Posterior vena cava (tissue), 2 donors: ENCODE measurements around the gene PDZRN3. TPM values are rescaled to one million over a fixed set of nuclear protein-coding genes. Genes with fewer than 3 reads are reported as not detected.

Source experiments
- DNase-seq: peaks from one replicate; pipeline ENCODE4 v3.0.0-alpha.2; 2020; ENCODE audit warnings: low spot score
- intact Hi-C, 2 donors: fragments of 100-400 bp; cut with DNase I; formaldehyde crosslinking; loops; one replicate each; pipeline versions ENCODE4 v1.14.1 to v1.14.2; 2022 to 2023
- total RNA-seq, 2 donors: library from RNA; stranded (reverse); fragmentation: NEBNext Ultra II Directional; extraction: Animal tissue kit (Norgen Biotek cat#: 25700); gene quantifications; one replicate each; pipeline ENCODE4 v1.2.1, GENCODE V29; 2021
- donor health status: DM: yes; HTN: yes; CAD: no.
- donor health status: DM: yes; HTN: yes; CAD: no.

The PDZRN3 gene
- total RNA-seq, 2 donors from 2014 or later: 59.5 to 71.9 TPM

DNA sequence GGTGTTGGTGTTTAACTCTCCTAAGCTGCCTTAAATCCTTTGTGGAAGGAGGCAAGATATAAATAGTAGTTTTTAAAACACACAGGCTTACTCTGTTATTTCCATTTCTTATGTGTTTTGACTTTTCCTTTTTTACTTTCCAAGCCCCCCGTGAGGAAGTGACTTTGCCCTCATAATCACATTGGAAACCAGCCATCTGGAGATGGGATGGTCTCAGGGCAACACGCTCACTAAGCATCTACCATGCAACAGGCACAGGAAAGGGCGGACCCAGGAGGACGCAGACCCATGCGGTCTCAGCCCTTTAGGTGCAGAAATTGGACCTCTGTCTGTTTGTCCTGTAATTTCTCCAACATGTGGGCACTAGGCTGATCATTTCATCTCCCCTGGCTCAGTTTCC, 115.7 kb downstream of the PDZRN3 start:
- intact Hi-C loops: loop anchor here (5.0 to 10.0 kb wide), 2 partner anchors 326 to 338 kb away; no protein-coding TSS in a partner anchor

DNA sequence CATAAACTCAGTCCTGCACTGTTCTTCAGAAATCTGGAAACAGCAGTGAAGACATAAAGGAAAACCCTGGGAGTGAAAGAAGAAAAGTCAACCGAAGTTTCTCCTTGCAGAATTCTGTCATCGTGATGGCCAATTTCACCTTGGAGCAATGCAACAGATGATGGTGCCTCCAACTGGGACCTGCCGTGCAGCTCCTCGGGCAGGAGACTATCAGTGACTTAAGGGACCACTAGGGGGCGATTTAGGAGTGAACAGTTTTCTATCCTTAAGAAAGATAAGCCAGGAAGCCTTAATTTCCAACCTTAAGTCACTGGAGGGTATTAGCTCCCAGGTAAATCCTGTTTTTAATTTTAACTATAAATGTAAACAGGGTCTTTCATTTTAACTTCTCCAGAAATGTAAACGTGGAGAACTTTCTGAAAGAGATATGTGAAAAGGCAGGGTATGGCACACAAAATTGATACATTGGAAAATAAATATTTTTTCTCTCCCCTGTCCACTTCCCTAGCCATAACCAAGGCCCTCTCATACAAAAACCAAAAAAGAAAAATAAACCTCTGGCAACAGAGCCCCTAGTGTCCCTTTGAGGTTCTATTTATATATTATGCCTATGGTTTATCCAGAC, 116.3 kb downstream of the PDZRN3 start:
- DNase-seq: no peak

More for the DNA sequence above, 115.7 kb downstream of the PDZRN3 start:
- no peak for DNase-seq

DNA sequence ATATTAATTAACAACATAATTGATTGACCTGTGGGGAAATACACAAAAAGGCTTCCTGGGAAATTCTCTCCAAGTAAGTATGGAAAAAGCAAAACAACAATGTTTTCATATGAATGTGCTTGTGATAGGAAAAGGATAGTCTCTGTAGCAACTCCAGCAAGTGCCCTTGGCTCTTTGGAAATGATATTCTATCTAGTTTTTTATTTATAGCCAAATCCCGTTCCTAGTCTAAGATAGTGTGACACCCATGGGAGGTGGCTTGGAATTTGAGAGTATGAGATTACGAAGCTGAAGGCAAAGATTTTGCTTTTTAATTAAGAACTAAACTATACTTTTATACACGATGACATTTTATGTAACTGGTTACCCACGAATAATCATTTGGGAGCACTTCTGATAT, 119.9 kb downstream of the PDZRN3 start:
- intact Hi-C loops: loop anchor here (5.0 to 10.0 kb wide), 3 partner anchors 330 to 403 kb away; no protein-coding TSS in a partner anchor
- no peak for DNase-seq

More for the DNA sequence above, 116.3 kb downstream of the PDZRN3 start:
- intact Hi-C loops: loop anchor here (5.0 to 10.0 kb wide), 2 partner anchors 326 to 339 kb away; no protein-coding TSS in a partner anchor

DNA sequence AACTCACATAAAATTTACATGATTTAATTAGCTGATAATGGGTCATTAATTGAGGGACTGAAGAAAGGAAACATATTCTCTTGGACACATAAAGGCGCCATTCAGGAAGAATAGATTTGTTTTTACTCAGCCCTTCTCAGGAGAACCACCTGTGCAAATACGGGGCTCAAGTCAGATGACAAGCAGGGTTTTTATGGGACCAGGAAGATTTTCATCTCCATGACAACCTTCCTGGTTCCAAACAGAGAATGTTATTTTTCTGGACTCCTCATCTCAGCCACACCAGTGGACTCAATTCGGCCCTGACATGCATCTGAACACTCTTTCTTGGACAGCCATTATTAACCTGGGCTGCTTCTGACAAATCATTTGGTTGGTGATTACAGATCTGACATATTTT, 120.5 kb downstream of the PDZRN3 start:
- no peak for DNase-seq
- intact Hi-C loops: loop anchor here (5.0 to 10.0 kb wide), 2 partner anchors 331 to 402 kb away; no protein-coding TSS in a partner anchor

DNA sequence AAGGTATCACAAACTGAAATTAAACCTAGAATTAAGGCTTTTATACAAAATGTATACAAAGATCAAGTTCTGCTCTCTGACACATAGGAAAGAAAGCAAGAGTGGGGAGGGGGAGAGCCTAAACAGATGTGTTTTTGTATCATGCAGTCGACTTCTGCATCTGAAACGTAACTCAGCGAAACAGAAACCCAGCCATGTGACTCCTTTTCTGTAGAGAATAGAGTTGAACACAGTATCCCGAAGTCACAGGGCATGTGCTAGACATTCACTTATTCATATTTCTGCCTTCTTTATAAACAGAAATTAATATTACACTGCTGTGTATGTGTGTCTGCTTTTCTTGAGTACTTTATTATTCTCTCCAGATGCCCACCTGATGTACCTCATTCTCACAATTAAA, 121.0 kb downstream of the PDZRN3 start:
- intact Hi-C loops: loop anchor here (5.0 to 10.0 kb wide), 2 partner anchors 331 to 401 kb away; no protein-coding TSS in a partner anchor
- DNase-seq: no peak

DNA sequence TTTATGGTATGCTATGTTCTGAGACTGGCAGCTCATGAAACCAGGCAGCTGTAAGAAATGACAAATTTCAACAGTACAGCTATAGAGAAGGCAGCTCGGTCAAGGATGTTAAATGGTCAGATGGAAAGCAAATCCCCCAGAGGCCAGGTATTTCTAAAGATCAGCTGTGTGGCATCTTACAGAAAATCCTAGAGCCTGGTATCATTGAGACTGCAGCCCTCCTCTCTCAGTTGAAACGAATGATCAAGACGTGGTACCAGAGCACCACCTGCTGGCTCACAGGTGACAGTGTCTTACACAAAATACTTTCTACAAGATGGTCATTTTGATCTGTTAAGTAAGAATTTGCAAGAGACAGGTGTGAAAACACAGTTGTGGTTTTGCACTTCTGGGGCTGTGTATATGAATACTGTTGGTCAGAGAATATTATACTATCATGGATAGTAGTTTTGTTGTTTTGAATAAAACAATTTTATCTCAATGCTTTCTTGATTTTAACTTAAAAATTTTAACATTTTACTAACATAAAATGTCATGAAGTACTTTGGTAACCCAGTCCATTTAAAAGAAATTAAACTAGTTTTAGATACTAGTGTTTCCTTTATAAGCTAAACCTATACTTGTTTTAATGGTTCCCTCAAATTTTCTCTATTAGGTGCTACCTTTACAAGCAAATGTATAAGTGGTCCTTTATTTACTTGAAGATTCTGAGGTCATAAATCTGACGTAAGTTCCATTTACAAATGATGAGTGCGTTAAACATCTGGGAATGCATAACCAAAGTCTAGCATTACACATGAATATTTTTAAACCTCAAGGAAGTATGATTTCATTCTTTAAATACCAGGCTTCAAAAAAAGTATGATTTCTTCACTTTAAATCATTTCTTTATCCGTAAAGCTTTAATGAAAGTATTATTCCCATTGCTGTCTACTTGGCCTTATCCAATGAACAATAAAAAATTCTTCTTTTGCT, 121.8 kb downstream of the PDZRN3 start:
- DNase-seq: peak; percentile 88
- intact Hi-C loops: loop anchor here (5.0 to 10.0 kb wide), 2 partner anchors 332 to 401 kb away; no protein-coding TSS in a partner anchor

DNA sequence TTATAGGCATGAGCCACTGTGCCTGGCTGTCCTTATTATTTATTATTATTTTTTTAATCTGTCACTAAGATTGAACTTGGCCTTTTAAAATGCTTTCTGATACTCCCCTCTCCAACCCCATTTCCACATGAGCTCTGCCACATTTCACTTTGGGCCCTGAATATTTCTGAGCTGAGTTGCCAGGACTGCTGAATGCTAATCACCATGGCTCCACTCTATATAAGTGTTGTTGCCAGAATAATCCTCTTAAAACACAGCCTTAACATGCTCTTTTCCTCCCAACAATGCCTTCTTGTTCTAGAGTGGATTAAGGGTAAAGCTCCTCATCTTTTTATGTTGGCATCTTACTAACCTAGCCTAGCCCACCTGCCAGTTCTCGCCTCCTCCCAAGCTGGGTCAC, 124.4 kb downstream of the PDZRN3 start:
- DNase-seq: no peak
- intact Hi-C loops: loop anchor here (5.0 to 10.0 kb wide), 2 partner anchors 334 to 398 kb away; no protein-coding TSS in a partner anchor

DNA sequence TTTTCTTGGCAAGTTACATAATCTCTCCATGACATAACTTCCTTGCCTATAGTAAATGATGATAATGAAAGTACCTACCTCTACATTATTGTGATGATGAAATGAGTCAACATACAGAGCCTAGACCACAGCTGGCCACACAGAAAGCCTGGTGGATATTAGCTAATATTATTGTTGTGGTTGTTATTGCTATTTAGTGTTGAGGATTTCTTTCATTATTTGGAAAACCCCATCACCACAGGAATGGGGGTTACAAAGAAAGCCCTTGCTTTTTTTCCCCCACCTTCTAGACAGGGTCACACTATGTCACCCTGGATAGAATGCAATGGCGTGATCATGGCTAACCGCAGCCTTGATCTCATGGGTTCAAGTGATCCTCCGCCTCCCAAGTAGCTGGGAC, 125.0 kb downstream of the PDZRN3 start:
- intact Hi-C loops: loop anchor here (5.0 to 10.0 kb wide), 2 partner anchors 335 to 397 kb away; no protein-coding TSS in a partner anchor
- no peak for DNase-seq

DNA sequence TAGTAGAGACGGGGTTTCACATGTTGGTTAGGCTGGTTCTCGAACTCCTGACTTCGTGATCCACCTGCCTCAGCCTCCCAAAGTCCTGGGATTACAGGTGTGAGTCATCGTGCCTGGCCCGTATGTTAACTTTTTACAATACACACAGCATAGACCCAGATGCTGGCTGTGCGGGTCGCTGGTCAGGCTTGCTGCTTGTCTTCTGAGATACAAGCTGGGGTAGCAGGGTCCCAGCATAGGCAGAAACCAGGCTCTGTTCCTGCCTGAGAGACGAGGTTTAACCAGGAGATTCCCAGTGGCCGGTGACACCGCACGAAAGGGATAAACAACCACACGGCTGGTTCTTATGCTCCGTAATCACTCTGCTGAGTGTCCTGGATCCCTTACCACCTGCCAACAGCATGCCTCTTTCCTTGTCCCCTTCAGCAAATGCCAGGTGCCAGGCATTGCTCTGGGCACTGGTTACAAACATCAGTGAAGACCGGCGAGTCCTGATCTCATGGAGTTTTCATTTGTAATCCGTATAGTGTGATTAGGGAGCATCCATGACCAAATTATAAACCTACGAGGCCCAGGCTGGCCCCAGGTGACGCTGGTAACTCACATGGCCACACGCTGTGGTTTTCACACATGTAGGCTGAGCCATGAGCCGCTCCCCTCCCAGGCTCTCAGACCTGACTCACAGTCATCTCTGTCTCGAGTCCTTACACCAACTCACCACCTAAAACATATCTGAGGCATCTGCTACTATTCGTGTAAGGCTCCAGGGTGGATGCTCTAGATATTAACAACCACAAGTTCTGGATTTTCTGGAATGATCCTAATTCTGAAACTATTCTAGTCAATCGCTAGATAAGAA, 125.7 kb downstream of the PDZRN3 start:
- DNase-seq: no peak
- intact Hi-C loops: no loop called here

DNA sequence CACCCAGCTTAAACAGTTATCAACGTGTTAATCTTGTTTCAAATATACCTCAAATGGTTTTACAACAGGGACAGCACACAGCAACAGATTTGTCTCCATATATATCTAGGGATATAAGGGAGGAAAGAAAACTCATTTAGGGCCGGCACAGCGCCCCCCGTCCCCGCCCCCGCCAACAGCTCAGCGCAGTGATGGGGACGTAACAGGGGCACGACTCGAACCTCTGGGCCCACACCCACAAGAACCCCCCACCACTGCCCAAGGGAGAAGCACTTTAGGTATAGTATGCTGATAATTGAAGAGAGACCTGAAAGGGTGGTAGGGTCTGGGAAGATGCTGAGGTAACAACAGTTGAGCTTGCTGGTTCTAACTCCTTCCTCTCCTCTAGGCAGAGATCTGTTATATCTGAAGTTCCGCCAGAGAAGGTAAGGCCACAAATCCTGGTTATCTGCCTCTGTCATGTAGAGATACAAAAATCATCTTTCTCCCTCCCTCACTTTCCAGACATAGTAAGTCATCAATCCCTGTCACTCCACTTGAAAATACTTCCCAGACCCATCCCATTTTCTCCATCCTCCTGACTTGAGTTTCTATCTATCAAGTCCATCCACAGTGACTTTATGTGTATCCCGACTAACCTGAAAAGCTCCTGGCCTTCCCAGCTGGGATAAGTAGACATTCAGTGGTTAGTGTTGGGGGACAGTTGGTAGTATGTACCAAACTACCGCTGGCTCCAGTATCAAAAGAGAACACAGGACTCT, 126.9 kb downstream of the PDZRN3 start:
- intact Hi-C loops: no loop called here
- no peak for DNase-seq

DNA sequence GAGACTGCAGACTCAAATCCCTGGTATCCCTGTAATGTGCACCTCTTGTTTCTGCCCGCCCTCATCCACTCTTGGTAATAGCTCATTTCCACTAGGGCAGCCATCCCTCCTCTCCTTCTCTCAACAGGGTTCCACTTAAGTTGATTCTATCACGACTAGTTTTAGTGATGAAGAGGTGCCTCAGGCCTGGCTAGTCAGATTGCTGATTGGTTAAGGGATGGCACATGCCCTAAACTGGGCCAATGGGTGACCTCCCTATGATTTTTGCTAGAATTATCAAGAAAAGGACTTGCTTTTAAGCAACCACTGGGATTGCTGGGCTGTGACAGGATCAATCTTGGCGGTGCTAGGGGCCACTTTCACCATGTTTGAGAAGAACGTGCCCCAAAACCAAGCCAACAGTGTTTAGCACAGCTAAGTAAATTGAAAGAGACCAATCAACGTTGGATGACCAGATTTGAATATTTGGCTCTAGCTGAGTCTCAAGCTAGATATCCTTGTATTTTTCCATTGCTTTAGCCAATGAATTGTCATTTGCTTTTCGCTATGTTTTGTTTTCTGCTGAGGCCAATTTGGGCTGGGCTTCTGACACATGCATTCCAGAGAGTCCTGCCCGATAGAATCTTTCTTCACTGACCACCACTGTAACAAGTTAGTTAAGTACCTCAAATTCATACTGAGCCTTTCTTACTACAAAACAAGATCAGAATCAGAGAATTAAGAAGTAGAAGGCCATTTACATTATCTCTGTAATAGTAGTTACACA, 131.0 kb downstream of the PDZRN3 start:
- no peak for DNase-seq
- intact Hi-C loops: no loop called here

DNA sequence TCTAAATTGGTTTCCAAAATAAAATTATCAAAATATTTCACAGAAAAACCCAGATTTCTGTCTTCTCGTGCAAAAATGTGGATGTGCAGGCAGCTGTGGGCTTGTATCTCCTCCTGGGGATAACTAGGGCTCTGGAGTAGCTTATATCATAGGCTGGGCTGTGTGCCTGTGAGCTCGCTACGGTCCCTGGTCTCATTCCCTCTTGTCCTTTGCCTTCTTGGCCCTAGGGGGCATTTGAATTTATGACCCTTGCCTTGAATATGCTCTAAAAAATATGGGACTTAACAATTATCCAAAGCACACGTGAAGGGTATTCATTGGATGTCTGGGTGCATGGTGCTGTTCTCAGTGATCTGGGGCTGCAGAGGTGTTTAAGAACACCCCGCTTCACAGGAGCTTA, 132.6 kb downstream of the PDZRN3 start:
- DNase-seq: no peak

DNA sequence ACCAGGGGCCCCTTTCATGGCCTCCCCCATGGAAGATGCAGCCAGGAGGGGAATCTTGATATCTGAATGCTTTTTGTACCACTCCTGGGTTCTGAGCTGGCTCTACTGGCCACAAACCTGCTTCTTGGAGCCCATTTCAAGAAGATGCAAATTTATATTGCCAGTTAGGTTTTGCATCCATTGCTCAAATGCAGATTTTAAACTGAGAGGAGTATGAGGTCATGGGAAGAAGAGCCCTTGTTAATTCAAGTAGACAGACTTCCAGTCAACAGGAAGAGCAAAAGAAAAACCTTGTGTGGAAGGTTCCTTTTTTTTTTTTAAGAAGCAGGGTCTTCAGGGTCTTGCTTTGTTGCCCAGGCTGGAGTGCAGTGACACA, 133.5 kb downstream of the PDZRN3 start:
- intact Hi-C loops: no loop called here
- no peak for DNase-seq

More for the DNA sequence above, 132.6 kb downstream of the PDZRN3 start:
- intact Hi-C loops: no loop called here

DNA sequence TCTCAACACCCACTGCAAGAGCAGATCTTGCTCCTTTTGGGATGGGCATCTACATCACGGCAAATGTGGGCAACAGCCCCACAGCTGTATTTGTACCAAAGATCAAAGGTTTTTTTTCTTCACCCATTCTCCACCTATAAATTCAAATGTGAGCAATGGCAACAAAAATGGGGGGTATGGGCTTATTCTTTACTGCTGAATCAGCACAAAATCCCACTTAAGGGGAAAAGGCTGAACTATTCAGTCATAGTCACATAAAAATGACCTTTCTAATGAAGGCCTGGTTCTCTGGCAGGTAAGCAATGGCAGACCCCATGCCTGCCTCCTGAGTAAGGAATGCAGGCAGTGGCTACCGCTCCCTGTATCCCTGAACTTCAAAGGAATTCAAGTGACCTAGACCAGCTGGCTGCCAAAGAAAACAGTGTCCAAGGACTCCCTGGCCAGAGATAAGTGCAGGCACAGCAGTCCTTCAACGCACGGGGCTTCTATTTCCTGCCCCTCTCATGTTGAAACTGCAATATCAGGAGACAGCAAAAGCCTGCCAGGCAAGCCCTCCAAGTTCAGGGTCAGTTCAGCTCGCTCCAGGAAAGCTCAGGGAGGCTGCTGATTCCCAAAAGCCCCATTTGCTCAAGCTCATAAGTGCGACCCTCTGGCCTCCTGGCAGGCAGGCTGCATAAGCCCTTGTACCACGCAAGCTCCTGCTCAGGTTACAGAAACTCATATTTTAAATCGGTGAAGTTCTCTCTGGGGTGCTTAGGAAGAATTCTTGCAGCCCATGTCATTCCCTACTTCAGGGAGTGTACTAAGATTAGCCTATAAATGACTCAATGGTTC, 134.1 kb downstream of the PDZRN3 start:
- intact Hi-C loops: no loop called here
- no peak for DNase-seq

DNA sequence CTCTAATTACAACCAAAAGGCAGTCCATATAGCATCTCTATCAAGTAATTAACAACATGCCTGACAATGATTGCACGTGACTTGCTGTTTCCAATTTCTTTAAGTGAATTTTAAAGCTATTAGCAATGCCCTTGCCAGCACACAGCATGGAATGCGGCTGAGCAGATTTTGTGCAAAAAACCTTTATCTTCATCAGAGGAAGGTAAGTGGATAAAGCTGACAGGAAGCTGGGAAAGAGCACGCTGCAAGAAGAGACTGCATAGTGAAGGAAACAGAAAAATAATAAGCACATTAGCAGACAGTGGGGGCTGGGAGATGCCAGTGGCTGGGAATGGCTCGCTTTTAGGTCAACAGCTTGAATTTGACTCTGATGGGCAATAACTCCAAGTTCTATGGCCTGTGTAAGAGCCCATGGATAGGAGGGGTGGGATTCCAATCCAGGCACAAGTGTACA, 138.8 kb downstream of the PDZRN3 start:
- intact Hi-C loops: no loop called here
- DNase-seq: no peak

DNA sequence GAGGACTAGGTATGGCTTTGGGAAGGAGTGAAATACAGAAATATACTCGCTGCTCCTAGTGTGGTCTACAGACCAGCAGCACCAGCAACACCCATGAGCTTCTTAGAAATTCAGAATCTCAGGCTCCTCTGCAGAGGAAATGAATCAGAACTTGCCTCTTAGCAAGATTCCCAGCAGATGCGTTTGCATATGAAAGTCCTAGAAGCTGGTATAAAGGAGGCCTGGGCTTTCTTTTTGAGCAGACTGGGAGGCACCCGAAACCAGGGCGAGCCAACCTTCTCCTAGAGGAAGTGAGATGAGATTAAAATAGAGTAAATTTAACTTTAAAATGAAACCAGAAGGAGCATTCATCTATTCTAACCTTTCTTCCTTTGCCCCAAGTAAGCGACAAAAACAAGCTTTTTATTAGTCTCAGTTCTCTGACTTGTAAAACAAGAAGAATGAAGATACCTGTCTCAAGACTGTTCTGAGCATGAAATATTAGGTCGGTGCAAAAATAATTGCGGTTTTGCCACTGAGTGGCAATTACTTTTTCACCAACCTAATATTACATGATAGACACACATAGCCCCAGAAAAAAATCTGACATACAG, 140.0 kb downstream of the PDZRN3 start:
- intact Hi-C loops: no loop called here
- no peak for DNase-seq
